ENCODE measurements around the gene KAZN. TPM values are rescaled to one million over a fixed set of nuclear protein-coding genes. Genes with fewer than 3 reads are reported as not detected.

Gene KAZN
- total and polyA plus RNA-seq, 12 donors = 1.1 to 6.5 (median 1.9) TPM

- H3K4me1 ChIP-seq = no peaks in the 10 kb centered on the region
- H3K9me3 ChIP-seq = peaks cover 0 to 9% (median 0%) of the 10 kb centered on the region in 11 donors
- H3K36me3 ChIP-seq = no peaks in the 10 kb centered on the region
- DNase-seq (no peak), ATAC-seq (no peak)
- peaks cover 0 to 22% (median 2%) of the 10 kb centered on the region in 7 donors for H3K27me3 ChIP-seq
- no peak overlapping the region for H3K27ac ChIP-seq
- WGBS, 2 donors = 86 to 87% methylated on average over 10 of the region's 10 CpGs
- TF ChIP-seq, protein P1, sequence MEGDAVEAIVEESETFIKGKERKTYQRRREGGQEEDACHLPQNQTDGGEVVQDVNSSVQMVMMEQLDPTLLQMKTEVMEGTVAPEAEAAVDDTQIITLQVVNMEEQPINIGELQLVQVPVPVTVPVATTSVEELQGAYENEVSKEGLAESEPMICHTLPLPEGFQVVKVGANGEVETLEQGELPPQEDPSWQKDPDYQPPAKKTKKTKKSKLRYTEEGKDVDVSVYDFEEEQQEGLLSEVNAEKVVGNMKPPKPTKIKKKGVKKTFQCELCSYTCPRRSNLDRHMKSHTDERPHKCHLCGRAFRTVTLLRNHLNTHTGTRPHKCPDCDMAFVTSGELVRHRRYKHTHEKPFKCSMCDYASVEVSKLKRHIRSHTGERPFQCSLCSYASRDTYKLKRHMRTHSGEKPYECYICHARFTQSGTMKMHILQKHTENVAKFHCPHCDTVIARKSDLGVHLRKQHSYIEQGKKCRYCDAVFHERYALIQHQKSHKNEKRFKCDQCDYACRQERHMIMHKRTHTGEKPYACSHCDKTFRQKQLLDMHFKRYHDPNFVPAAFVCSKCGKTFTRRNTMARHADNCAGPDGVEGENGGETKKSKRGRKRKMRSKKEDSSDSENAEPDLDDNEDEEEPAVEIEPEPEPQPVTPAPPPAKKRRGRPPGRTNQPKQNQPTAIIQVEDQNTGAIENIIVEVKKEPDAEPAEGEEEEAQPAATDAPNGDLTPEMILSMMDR (IDR thresholded peaks at IDR 0.05) = no peak
- no peak overlapping the region for H3K4me3 ChIP-seq
- intact Hi-C loops (cut with DNase I) = no loop called here
These were observed 80.7 kb downstream of the KAZN start for GRCh38 chr1:14679027-14679688.

- H3K9me3 ChIP-seq = peaks cover 0 to 21% (median 4%) of the 10 kb centered on the region in 11 donors
- H3K27ac ChIP-seq = no peak overlapping the region
- TF ChIP-seq, protein P1 (IDR thresholded peaks at IDR 0.05) = no peak
- H3K27me3 ChIP-seq = peaks cover 0 to 30% (median 11%) of the 10 kb centered on the region in 7 donors
- 85 to 86% methylated on average over 3 of the region's 3 CpGs for WGBS, 2 donors
- intact Hi-C loops (cut with DNase I) = no loop called here
- ATAC-seq (no peak), DNase-seq (no peak)
- H3K36me3 ChIP-seq = no peaks in the 10 kb centered on the region
- no peak overlapping the region for H3K4me3 ChIP-seq
- no peaks in the 10 kb centered on the region for H3K4me1 ChIP-seq
These were observed 82.7 kb downstream of the KAZN start for GRCh38 chr1:14681182-14681581.

- DNase-seq (no peak), ATAC-seq (no peak)
- Histone ChIP-seq H3K4me3 (no peak overlapping the region), H3K4me1 (no peaks in the 10 kb centered on the region), H3K27me3 (peaks cover 0 to 35% (median 12%) of the 10 kb centered on the region in 7 donors), H3K36me3 (no peaks in the 10 kb centered on the region), H3K9me3 (peaks cover 0 to 15% (median 3%) of the 10 kb centered on the region in 11 donors), H3K27ac (no peak overlapping the region)
- TF ChIP-seq, protein P1 (IDR thresholded peaks at IDR 0.05) = no peak
- intact Hi-C loops (cut with DNase I) = no loop called here
- WGBS, 2 donors = 28 to 31% methylated on average over 15 of the region's 15 CpGs
These were observed 84.6 kb downstream of the KAZN start for GRCh38 chr1:14682941-14683621.

DNA sequence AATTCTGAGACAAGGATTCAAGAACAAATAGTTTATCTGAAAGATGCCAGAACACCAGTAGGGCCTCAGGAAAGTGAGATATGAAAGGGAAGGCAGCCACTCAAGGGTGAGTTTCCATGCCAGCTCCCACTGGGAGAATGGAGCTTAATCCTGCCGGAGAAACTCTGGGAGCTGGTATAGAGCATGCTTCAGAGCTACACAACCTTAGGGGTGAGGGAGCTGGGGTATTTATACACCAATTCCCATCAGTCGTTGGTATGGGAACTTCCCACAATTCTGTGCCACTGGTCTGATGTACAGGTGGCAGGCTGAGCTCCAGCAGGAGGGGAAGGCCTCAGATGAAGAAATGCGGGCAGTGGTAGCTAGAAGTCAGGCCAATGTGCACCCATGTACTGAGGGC is 86.6 kb downstream of the KAZN start:
- H3K27me3 ChIP-seq = peaks cover 0 to 42% (median 12%) of the 10 kb centered on the region in 7 donors
- H3K4me3 ChIP-seq = no peak overlapping the region
- DNase-seq (no peak), ATAC-seq (no peak)
- H3K4me1 ChIP-seq = no peaks in the 10 kb centered on the region
- TF ChIP-seq, protein P1 (IDR thresholded peaks at IDR 0.05) = no peak
- peaks cover 0 to 15% (median 3%) of the 10 kb centered on the region in 11 donors for H3K9me3 ChIP-seq
- no peaks in the 10 kb centered on the region for H3K36me3 ChIP-seq
- intact Hi-C loops (cut with DNase I) = no loop called here
- H3K27ac ChIP-seq = no peak overlapping the region
- 87 to 89% methylated on average over 3 of the region's 3 CpGs for WGBS, 2 donors
